ENCODE results near the gene USP4. TPM values are rescaled to one million over a fixed set of nuclear protein-coding genes. Genes with fewer than 3 reads are reported as not detected.
"Not testable (repeated sequence)": the region's sequence is repeated elsewhere in the genome, so short reads cannot be mapped to it uniquely, and the experiment has no call there.

The USP4 gene
- total RNA-seq, 1 donor from 2014 or later, result 45.2 TPM

- intact Hi-C loops (cut with DNase I), result loop anchor here (5.0 kb wide), 1 partner anchor 49 kb away; no protein-coding TSS in a partner anchor
- no peaks in the 10 kb centered on the region for H3K9me3 ChIP-seq
- TF ChIP-seq POLR2A (IDR thresholded peaks at IDR 0.05), result peak in 1 of 2 donors; percentile 95
- TF ChIP-seq POLR2AphosphoS5 (IDR thresholded peaks at IDR 0.05; ENCODE audit: insufficient read depth in 1 of 2, low read depth in 1 of 2), result peak; percentile 98
- TF ChIP-seq, protein P1, sequence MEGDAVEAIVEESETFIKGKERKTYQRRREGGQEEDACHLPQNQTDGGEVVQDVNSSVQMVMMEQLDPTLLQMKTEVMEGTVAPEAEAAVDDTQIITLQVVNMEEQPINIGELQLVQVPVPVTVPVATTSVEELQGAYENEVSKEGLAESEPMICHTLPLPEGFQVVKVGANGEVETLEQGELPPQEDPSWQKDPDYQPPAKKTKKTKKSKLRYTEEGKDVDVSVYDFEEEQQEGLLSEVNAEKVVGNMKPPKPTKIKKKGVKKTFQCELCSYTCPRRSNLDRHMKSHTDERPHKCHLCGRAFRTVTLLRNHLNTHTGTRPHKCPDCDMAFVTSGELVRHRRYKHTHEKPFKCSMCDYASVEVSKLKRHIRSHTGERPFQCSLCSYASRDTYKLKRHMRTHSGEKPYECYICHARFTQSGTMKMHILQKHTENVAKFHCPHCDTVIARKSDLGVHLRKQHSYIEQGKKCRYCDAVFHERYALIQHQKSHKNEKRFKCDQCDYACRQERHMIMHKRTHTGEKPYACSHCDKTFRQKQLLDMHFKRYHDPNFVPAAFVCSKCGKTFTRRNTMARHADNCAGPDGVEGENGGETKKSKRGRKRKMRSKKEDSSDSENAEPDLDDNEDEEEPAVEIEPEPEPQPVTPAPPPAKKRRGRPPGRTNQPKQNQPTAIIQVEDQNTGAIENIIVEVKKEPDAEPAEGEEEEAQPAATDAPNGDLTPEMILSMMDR (IDR thresholded peaks at IDR 0.05), result no peak
- H3K36me3 ChIP-seq, result peaks cover 0 to 44% of the 10 kb centered on the region in 2 donors
- H3K4me1 ChIP-seq, result peaks cover 42% of the 10 kb centered on the region
- no peaks in the 10 kb centered on the region for H3K27me3 ChIP-seq
- peak in 1 of 2 donors; percentile 96 for DNase-seq (ENCODE audit: extremely low spot score in 2 of 2)
- H3K27ac ChIP-seq, result peak within 1 kb of the TSS; percentile 91
- peak within 1 kb of the TSS; percentile 78 to 89 for H3K4me3 ChIP-seq
These were observed 18.5 kb upstream of the USP4 start, which contains the start of gene GPX1 for GRCh38 chr3:49358217-49358883. TSS of gene GPX1 (minus strand) at chr3:49358353. CDS start at chr3:49358278, 75 bp downstream.

- H3K4me3 ChIP-seq, result peak overlapping the region; percentile 78 to 89
- peaks cover 0 to 41% of the 10 kb centered on the region in 2 donors for H3K36me3 ChIP-seq
- H3K27me3 ChIP-seq; DNase-seq (ENCODE audit: extremely low spot score in 2 of 2); H3K9me3 ChIP-seq: not testable (repeated sequence)
- intact Hi-C loops (cut with DNase I), result loop anchor here (5.0 kb wide), 1 partner anchor 50 kb away; no protein-coding TSS in a partner anchor
- H3K4me1 ChIP-seq, result peaks cover 49% of the 10 kb centered on the region
- peak overlapping the region; percentile 91 for H3K27ac ChIP-seq
These were observed 17.8 kb upstream of the USP4 start for GRCh38 chr3:49357443-49358216.

- not testable (repeated sequence) for H3K27me3 ChIP-seq; DNase-seq (ENCODE audit: extremely low spot score in 2 of 2); H3K9me3 ChIP-seq
- intact Hi-C loops (cut with DNase I), result loop anchor here (5.0 kb wide), 1 partner anchor 50 kb away; no protein-coding TSS in a partner anchor
- Histone ChIP-seq H3K27ac (peak overlapping the region; percentile 91), H3K4me1 (peaks cover 54% of the 10 kb centered on the region), H3K36me3 (peaks cover 0 to 36% of the 10 kb centered on the region in 2 donors), H3K4me3 (peak overlapping the region; percentile 78 to 89)
These were observed 17.2 kb upstream of the USP4 start for GRCh38 chr3:49357095-49357442.

DNA sequence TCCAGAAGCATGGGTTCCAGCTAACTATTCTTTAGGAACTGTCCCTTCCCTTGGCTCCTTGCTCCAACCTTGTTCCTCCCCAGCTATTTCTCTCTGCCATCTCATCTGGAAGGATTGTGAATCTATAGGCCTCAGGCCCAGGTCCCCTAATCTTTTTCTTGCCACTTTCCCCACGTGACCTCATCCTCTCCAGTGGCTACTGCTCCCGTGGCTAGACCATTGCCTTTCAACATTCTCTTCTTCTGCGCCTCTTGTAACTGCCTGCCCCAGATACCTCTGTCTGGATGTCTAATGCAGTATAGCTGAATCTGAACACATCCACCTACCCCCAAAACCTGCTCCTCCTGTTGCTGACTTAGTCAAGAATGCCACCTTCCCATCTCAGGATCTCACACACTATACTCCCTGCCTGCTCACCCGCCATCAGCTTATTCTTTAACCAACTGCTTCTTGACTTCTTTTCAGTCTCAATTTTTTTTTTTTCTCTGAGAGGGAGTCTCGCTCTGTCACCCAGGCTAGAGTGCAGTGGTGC, 13.1 kb upstream of the USP4 start:
- intact Hi-C loops (cut with DNase I), result no loop called here
- Histone ChIP-seq H3K4me3 (no peak overlapping the region), H3K27ac (peak overlapping the region; percentile 86), H3K36me3 (peaks cover 0 to 10% of the 10 kb centered on the region in 2 donors), H3K4me1 (peaks cover 60% of the 10 kb centered on the region), H3K27me3 (no peaks in the 10 kb centered on the region), H3K9me3 (no peaks in the 10 kb centered on the region)
- TF ChIP-seq POLR2A (IDR thresholded peaks at IDR 0.05) (no peak), POLR2AphosphoS5 (IDR thresholded peaks at IDR 0.05; ENCODE audit: insufficient read depth in 1 of 2, low read depth in 1 of 2) (no peak)
- TF ChIP-seq, protein P1 (IDR thresholded peaks at IDR 0.05), result no peak
- DNase-seq (ENCODE audit: extremely low spot score in 2 of 2), result no peak

DNA sequence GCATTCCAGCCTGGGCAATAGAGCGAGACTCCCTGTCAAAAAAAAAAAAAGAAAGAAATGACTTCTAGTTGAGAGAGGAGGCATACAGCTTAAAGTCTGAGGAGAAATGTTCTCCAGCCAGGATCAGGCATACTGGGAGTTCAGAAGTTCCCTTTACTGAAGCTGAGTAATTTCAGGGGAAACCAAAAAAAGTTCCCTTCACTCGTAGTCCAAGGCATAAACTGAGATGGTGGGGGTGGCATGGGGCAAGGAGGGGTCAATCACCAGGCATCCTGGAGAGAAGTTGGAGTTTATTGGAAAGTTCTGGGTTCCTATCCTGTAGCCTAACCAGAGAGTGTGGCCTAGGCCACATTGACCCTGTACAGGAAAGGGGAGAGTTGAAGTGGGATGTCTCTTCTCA, 12.4 kb upstream of the USP4 start:
- peaks cover 57% of the 10 kb centered on the region for H3K4me1 ChIP-seq
- H3K36me3 ChIP-seq, result peaks cover 0 to 10% of the 10 kb centered on the region in 2 donors
- no peak overlapping the region for H3K4me3 ChIP-seq
- H3K9me3 ChIP-seq, result no peaks in the 10 kb centered on the region
- no peaks in the 10 kb centered on the region for H3K27me3 ChIP-seq
- DNase-seq (ENCODE audit: extremely low spot score in 2 of 2), result no peak
- TF ChIP-seq, protein P1 (IDR thresholded peaks at IDR 0.05), result no peak
- TF ChIP-seq POLR2AphosphoS5 (IDR thresholded peaks at IDR 0.05; ENCODE audit: insufficient read depth in 1 of 2, low read depth in 1 of 2) (no peak), POLR2A (IDR thresholded peaks at IDR 0.05) (no peak)
- H3K27ac ChIP-seq, result peak overlapping the region; percentile 86
- intact Hi-C loops (cut with DNase I), result no loop called here

All from vagina (tissue), 2 donors.